ENCODE results near the gene SNRPD3.

Gene SNRPD3

GRCh38 chr22:24590596-24591173, 34.9 kb downstream of the SNRPD3 start:
- H3K9me3 ChIP-seq (ENCODE audit: control insufficient read depth, insufficient read depth, low read length), result no peaks in the 10 kb centered on the region
- H3K27me3 ChIP-seq (ENCODE audit: control insufficient read depth, low read length), result peaks cover 20% of the 10 kb centered on the region
- no peak overlapping the region for H3K27ac ChIP-seq (ENCODE audit: low read depth, low read length)
- TF ChIP-seq, protein P1, sequence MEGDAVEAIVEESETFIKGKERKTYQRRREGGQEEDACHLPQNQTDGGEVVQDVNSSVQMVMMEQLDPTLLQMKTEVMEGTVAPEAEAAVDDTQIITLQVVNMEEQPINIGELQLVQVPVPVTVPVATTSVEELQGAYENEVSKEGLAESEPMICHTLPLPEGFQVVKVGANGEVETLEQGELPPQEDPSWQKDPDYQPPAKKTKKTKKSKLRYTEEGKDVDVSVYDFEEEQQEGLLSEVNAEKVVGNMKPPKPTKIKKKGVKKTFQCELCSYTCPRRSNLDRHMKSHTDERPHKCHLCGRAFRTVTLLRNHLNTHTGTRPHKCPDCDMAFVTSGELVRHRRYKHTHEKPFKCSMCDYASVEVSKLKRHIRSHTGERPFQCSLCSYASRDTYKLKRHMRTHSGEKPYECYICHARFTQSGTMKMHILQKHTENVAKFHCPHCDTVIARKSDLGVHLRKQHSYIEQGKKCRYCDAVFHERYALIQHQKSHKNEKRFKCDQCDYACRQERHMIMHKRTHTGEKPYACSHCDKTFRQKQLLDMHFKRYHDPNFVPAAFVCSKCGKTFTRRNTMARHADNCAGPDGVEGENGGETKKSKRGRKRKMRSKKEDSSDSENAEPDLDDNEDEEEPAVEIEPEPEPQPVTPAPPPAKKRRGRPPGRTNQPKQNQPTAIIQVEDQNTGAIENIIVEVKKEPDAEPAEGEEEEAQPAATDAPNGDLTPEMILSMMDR (IDR thresholded peaks at IDR 0.05; ENCODE audit: low read depth, low read length, poor library complexity, severe bottlenecking), result no peak
- no peak for TF ChIP-seq EZH2phosphoT487 (IDR thresholded peaks at IDR 0.05; ENCODE audit: borderline replicate concordance, low read length)
- no peaks in the 10 kb centered on the region for H3K36me3 ChIP-seq (ENCODE audit: control insufficient read depth, low read length)
- H3K4me2 ChIP-seq (ENCODE audit: low read length), result no peak overlapping the region
- no peaks in the 10 kb centered on the region for H3K9me2 ChIP-seq (replicated peaks; ENCODE audit: control insufficient read depth, low read length)
- H3K4me1 ChIP-seq (ENCODE audit: control insufficient read depth, low read length), result peaks cover 3% of the 10 kb centered on the region; the same call in 1 of the 2 replicates
- no peaks in the 10 kb centered on the region for H4K20me1 ChIP-seq (ENCODE audit: control insufficient read depth, insufficient read depth, low read depth, low read length)
- no peaks in the 10 kb centered on the region for H3K79me2 ChIP-seq (ENCODE audit: control insufficient read depth, low read length)
- H3F3A ChIP-seq (ENCODE audit: control insufficient read depth, insufficient read depth), result no peaks in the 10 kb centered on the region
- no peak overlapping the region for H3K4me3 ChIP-seq (ENCODE audit: low read length)

DNA sequence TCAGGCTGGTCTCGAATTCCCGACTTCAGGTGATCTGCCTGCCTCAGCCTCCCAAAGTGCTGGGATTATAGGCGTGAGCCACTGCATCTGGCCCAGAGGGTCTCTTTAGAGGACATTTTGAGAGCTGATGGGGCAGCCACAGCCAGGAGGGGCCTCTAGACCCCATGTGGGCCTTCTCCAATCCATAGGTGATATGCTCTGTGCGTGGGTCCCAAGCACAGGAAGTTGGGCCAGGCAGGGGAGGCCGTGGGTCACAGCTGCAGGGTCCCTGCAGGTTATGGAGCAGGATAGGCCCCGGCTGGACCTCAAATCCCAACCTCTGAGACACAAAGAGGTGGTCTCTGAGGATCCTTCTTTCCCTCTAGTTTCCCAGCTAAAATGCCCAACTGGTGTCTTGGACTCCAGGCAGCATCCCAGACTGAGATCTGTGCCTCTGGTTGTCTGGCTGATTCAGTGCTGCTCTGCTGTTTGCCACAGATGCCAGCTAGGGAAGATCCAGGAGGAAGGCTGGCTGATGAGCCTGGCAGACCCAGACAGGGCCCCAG, 35.6 kb downstream of the SNRPD3 start:
- Histone ChIP-seq H3K79me2 (ENCODE audit: control insufficient read depth, low read length) (no peaks in the 10 kb centered on the region), H4K20me1 (ENCODE audit: control insufficient read depth, insufficient read depth, low read depth, low read length) (no peaks in the 10 kb centered on the region)
- TF ChIP-seq EZH2phosphoT487 (IDR thresholded peaks at IDR 0.05; ENCODE audit: borderline replicate concordance, low read length), result no peak
- TF ChIP-seq, protein P1 (IDR thresholded peaks at IDR 0.05; ENCODE audit: low read depth, low read length, poor library complexity, severe bottlenecking), result no peak

GRCh38 chr22:24592058-24592850, 36.5 kb downstream of the SNRPD3 start:
- Histone ChIP-seq H3K4me1 (ENCODE audit: control insufficient read depth, low read length) (peaks cover 3% of the 10 kb centered on the region; the same call in 1 of the 2 replicates), H3K9me2 (replicated peaks; ENCODE audit: control insufficient read depth, low read length) (no peaks in the 10 kb centered on the region), H3K9me3 (ENCODE audit: control insufficient read depth, insufficient read depth, low read length) (no peaks in the 10 kb centered on the region), H3F3A (ENCODE audit: control insufficient read depth, insufficient read depth) (no peaks in the 10 kb centered on the region), H3K4me2 (ENCODE audit: low read length) (peak overlapping the region; percentile 65), H3K27me3 (ENCODE audit: control insufficient read depth, low read length) (peaks cover 20% of the 10 kb centered on the region), H3K36me3 (ENCODE audit: control insufficient read depth, low read length) (no peaks in the 10 kb centered on the region), H3K27ac (ENCODE audit: low read depth, low read length) (no peak overlapping the region), H4K20me1 (ENCODE audit: control insufficient read depth, insufficient read depth, low read depth, low read length) (no peaks in the 10 kb centered on the region), H3K4me3 (ENCODE audit: low read length) (peak overlapping the region; percentile 55), H3K79me2 (ENCODE audit: control insufficient read depth, low read length) (no peaks in the 10 kb centered on the region)
- TF ChIP-seq, protein P1 (IDR thresholded peaks at IDR 0.05; ENCODE audit: low read depth, low read length, poor library complexity, severe bottlenecking), result no peak
- 0 out of 2 replicates have a peak, but pooled peaks have one; percentile 63 for TF ChIP-seq EZH2phosphoT487 (IDR thresholded peaks at IDR 0.05; ENCODE audit: borderline replicate concordance, low read length)

More for the DNA sequence above, 35.6 kb downstream of the SNRPD3 start:
- Histone ChIP-seq H3K27ac (ENCODE audit: low read depth, low read length) (no peak overlapping the region), H3K4me2 (ENCODE audit: low read length) (no peak overlapping the region), H3F3A (ENCODE audit: control insufficient read depth, insufficient read depth) (no peaks in the 10 kb centered on the region), H3K9me3 (ENCODE audit: control insufficient read depth, insufficient read depth, low read length) (no peaks in the 10 kb centered on the region), H3K9me2 (replicated peaks; ENCODE audit: control insufficient read depth, low read length) (no peaks in the 10 kb centered on the region), H3K36me3 (ENCODE audit: control insufficient read depth, low read length) (no peaks in the 10 kb centered on the region), H3K4me1 (ENCODE audit: control insufficient read depth, low read length) (peaks cover 3% of the 10 kb centered on the region; the same call in 1 of the 2 replicates), H3K4me3 (ENCODE audit: low read length) (no peak overlapping the region), H3K27me3 (ENCODE audit: control insufficient read depth, low read length) (peaks cover 20% of the 10 kb centered on the region)

Measured in DOHH2 (cell line).